Measurements from ENCODE around the gene SH3TC2.

The SH3TC2 gene

GRCh38 chr5:149002761-149003689 lies 59.8 kb downstream of the SH3TC2 start:
- in situ Hi-C loops (cut with MboI; ENCODE audit: low sequenced_read_pairs) = no loop called here

GRCh38 chr5:149002053-149002452 lies 60.8 kb downstream of the SH3TC2 start:
- in situ Hi-C loops (cut with MboI; ENCODE audit: low sequenced_read_pairs) = no loop called here

- in situ Hi-C loops (cut with MboI; ENCODE audit: low sequenced_read_pairs) = no loop called here
Observed at GRCh38 chr5:149001162-149001561, 61.7 kb downstream of the SH3TC2 start.

DNA sequence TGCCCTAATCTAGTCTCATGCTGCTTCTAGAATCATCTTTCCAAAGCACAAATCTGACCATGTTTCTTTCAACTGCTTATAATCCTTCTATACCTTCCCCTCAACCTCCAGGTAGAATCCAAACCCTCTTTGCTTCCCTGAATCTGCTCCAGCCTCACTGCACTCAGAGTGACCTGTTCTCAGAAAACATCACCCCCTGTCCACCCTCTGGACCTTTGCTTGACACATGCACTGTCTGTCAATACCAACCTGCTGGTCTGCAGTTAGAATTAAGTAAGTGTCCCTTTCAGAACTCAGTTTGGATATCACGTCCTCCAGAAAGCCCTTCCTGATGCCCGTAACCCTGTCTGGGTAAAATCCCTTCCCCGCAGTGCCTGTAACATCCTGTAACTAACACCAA lies 63.1 kb downstream of the SH3TC2 start:
- in situ Hi-C loops (cut with MboI; ENCODE audit: low sequenced_read_pairs) = loop anchor here (5.0 kb wide), 1 partner anchor 262 kb away; no protein-coding TSS in a partner anchor

- in situ Hi-C loops (cut with MboI; ENCODE audit: low sequenced_read_pairs) = loop anchor here (5.0 kb wide), 1 partner anchor 261 kb away; no protein-coding TSS in a partner anchor
Observed at GRCh38 chr5:148998174-148998797, 64.6 kb downstream of the SH3TC2 start.

DNA sequence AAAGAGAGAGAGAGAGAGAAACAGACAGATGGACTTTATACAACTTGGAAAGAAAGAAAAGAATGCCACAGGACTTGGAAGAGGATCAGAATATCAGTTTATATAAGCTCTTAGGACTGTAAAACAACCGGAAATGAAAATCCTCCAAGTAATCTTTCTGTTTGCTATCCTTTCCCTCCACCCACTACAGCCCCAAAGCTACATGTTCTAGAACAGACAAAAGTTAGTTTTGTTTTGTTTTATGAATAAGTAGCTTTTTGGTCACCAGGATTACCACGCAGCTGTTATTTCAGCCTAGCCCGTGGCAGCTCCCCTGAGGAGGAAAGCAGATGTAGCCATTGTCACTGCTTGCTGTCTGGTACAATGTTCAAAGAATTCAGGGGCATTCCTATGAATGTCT lies 66.6 kb downstream of the SH3TC2 start:
- in situ Hi-C loops (cut with MboI; ENCODE audit: low sequenced_read_pairs) = loop anchor here (5.0 kb wide), 1 partner anchor 259 kb away; no protein-coding TSS in a partner anchor

DNA sequence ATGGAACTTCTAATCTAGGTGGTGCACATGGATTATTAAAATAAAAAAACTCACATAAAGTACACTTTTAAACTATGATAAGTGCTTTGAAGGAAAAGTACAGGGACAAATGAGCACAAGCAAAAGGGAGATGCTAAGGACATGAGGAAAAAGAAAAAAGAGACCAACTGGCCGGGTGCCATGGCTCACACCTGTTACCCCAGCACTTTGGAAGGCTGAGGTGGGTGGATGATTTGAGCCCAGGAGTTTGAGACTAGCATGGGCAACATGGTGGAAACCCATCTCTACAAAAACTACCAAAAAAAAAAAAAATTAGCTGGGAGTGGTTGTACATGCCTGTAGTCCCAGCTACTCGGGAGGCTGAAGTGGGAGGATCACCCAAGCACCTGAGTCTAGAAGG lies 67.1 kb downstream of the SH3TC2 start:
- in situ Hi-C loops (cut with MboI; ENCODE audit: low sequenced_read_pairs) = loop anchor here (5.0 kb wide), 1 partner anchor 258 kb away; no protein-coding TSS in a partner anchor

GRCh38 chr5:148993283-148993936 lies 69.5 kb downstream of the SH3TC2 start:
- in situ Hi-C loops (cut with MboI; ENCODE audit: low sequenced_read_pairs) = no loop called here

DNA sequence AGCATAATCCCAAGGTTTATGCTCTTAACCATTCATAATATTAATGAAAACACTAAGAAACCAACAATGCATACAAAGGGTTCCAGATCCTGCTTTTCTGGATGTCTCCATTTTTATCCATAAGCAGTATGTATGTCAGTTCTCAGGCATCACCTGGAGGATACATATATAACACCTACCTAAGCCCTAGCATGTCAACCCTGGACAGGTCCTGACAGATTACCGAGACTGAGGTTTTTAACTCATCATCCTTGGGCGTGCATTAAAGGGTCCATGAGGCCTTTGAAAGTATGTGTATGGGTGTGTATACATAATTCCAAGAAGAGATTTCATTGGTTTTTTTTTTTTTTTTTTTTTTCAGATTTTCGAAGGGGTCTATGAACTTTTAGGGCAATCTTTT lies 70.6 kb downstream of the SH3TC2 start:
- in situ Hi-C loops (cut with MboI; ENCODE audit: low sequenced_read_pairs) = no loop called here

DNA sequence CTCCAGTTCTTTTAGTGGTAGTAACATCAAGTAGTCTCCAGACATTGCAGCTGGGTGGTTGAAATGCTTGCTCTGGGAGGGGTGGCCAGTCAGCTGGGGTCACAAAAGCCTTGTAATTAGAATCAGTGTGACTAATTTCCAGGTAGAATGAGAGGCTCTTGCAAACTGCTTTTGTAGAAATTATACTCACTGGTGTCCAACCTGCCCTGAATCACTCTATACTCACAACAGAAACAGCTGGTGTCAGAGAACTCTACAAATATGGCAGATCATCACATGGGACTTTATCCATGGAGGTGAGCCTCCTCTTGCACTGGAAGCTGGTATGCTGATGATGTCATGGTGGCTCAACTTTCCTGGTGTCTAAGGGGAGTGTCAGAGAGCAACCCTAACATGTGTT lies 71.3 kb downstream of the SH3TC2 start:
- in situ Hi-C loops (cut with MboI; ENCODE audit: low sequenced_read_pairs) = no loop called here

- in situ Hi-C loops (cut with MboI; ENCODE audit: low sequenced_read_pairs) = no loop called here
Observed at GRCh38 chr5:148990817-148991216, 72.0 kb downstream of the SH3TC2 start.

DNA sequence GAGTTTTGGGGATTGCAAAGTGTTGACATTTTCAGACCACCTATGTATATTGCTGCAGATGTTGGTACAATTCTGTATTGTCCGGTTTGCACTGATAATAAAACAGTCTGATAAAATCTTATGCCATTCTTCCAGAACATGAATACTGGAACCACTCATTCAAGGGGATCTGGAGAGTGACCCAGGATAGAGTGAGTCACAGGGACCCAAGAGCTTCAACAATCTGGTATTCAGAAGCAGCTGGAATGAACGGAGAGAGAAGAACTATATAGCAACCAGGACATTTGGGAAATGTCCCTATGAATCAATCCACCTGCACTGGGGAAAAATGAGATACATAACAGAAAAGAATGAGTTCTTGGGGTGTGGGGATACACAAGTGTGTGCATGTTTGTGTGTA lies 73.3 kb downstream of the SH3TC2 start:
- in situ Hi-C loops (cut with MboI; ENCODE audit: low sequenced_read_pairs) = no loop called here

- in situ Hi-C loops (cut with MboI; ENCODE audit: low sequenced_read_pairs) = no loop called here
Observed at GRCh38 chr5:148988328-148988727, 74.5 kb downstream of the SH3TC2 start.

DNA sequence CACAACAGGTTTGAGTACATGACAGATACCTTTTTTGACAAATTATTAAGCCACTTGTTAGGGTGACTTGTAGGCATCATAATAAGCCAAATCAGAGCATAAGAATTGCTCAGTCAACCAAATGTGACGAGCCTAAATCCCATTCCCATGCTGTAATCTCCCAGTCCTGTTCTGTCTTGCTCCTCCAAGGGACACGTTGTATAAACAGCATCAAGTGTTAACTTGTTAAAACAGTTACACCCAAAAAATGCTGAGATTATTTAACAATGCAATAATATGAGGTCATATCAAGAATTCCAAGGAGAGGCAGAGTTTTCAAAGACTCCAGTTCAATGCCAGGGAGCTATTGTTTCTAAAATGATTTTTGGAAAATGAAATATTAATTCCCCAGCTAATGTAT lies 76.2 kb downstream of the SH3TC2 start:
- in situ Hi-C loops (cut with MboI; ENCODE audit: low sequenced_read_pairs) = no loop called here

DNA sequence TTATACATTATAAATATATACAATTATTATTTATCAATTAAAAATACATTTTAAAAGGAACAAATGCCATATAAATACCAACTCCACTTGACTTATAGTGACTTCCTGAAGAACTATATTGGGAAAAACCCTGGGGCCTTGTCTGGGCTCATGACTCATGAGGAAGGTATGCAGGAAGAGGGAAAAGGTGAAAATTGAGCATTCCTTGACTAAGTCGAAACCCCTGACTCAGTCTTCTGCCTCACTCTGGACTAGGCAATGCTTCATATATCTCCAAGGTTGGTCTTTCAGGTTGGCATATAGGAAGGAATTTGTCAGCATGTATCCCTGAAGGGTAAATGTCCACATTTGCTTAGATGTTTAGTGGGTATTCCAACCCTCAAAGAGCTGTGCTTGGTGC lies 78.5 kb downstream of the SH3TC2 start:
- in situ Hi-C loops (cut with MboI; ENCODE audit: low sequenced_read_pairs) = no loop called here

DNA sequence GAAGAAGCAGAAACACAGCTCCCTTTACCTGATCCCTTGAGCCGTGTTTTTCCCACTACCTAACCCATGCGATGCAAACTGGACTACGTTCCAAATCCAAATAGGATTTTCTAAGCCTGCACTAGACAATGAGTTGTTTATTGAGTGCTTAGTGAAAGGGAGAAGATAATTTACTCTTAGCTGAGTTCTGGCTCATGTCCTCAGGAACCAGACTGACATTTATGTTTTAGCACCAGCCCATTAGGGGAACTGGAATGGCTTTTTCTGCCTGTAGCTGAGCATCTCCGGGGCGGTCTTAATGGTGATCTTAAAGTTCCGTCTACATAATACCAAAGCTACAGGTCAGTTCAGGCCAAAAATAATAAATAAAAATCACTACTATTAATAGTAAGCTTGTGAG lies 81.5 kb downstream of the SH3TC2 start:
- in situ Hi-C loops (cut with MboI; ENCODE audit: low sequenced_read_pairs) = no loop called here

GRCh38 chr5:148980731-148981130 lies 82.1 kb downstream of the SH3TC2 start:
- in situ Hi-C loops (cut with MboI; ENCODE audit: low sequenced_read_pairs) = no loop called here

DNA sequence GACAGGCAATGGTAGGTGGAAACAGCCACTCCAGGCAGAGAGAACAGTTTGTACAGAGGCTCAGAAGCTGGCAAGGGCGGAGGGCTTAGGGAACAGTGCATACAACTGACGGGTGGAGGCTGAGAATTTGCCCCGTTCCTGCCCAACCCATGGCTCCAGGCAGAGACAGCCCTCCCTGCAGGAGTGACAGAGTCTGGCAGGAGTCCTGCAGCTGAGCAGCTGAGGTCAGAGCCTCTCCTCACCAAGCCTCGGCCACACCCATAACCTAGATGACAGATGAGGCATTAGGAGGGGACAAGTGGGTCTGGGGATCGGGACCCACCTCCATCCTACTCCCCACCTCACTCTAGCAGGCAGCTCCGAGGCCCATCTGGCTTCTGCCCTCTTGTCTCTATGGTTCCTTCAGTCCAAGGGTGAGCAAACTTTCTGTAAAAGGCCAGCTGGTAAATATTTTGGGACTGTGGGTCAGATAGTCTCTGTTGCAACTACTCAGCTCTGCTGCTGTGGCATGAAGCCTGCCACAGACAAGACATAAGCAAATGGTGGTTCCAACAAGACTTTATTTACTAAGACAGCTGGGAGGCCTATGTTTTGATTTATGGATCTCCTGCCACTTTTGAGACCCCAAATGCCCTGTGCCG lies 83.7 kb downstream of the SH3TC2 start:
- in situ Hi-C loops (cut with MboI; ENCODE audit: low sequenced_read_pairs) = no loop called here

GRCh38 chr5:148978370-148979082 lies 84.3 kb downstream of the SH3TC2 start:
- in situ Hi-C loops (cut with MboI; ENCODE audit: low sequenced_read_pairs) = no loop called here

Data from HL-60/S4 (cell line).